Measurements from ENCODE around the gene SMIM41.

Gene SMIM41

GRCh38 chr12:52078276-52078675, 1.2 kb upstream of the SMIM41 start:
- Histone ChIP-seq H3K36me3 (ENCODE audit: insufficient read depth, insufficient read length, low read length) (peaks cover 70% of the 10 kb centered on the region), H3K27me3 (ENCODE audit: insufficient read depth, insufficient read length) (no peaks in the 10 kb centered on the region), H3K9ac (ENCODE audit: insufficient read length, low read depth) (no peak overlapping the region), H3K4me3 (ENCODE audit: insufficient read length, low read depth) (no peak overlapping the region), H3K9me3 (ENCODE audit: insufficient read depth, low read length) (no peaks in the 10 kb centered on the region), H3K4me1 (ENCODE audit: insufficient read depth, insufficient read length) (peaks cover 24% of the 10 kb centered on the region)
- no peak for DNase-seq (ENCODE audit: low read depth, low spot score)
- no peak for TF ChIP-seq ZNF274 (IDR thresholded peaks at IDR 0.05; ENCODE audit: low read depth, low read length)
- TF ChIP-seq SUZ12 (IDR thresholded peaks at IDR 0.05; ENCODE audit: extremely low read depth, insufficient read depth, insufficient read length) = no peak
- no peak for TF ChIP-seq YY1 (IDR thresholded peaks at IDR 0.05; ENCODE audit: insufficient read depth, insufficient read length)

DNA sequence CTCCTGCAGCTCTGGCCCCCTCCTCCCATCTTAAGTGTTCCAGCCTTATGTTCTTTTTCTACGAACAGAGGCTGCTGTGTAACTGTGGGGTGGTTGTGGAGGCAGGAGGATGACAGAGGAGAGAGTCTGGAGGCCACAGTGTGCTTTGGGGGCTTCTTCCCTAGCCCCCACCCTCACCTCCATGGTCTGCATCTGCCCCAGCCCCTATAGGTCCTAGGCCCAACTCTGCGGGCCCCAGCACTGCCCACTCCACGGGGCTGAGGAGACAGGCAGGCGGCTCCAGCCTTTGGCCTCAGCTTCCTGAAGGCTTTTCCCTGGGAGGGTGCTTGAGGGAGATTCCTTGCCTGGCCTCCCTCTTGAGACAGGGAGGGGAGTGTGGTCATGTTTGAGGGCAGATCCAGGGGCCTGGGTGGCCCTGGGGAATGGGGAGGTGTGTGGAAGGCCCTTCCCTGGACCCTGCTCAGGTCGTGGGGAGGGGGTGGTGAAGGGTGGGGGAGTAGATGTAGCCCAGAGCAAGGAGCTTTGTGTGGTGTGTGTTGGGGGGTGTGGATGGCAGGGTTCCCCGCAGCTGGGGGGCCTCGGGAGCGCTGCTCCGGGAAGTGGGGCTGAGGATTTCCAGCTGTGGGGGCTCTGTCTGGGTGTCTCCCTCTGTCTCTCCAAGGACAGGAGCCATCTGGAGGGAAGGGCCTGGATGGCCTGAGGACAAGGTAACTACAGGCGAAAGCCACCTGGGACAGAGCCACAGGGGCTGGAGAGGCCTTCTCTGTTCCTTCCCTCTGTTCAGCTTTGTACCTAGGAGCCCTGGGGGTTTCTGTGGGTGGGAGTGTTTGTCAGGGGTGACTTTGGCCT, 1.1 kb downstream of the SMIM41 start:
- Histone ChIP-seq H3K4me1 (ENCODE audit: insufficient read depth, insufficient read length) (peaks cover 25% of the 10 kb centered on the region), H3K4me3 (ENCODE audit: insufficient read length, low read depth) (no peak overlapping the region), H3K9me3 (ENCODE audit: insufficient read depth, low read length) (no peaks in the 10 kb centered on the region), H3K9ac (ENCODE audit: insufficient read length, low read depth) (peak overlapping the region; percentile 36), H3K36me3 (ENCODE audit: insufficient read depth, insufficient read length, low read length) (peaks cover 46% of the 10 kb centered on the region), H3K27me3 (ENCODE audit: insufficient read depth, insufficient read length) (no peaks in the 10 kb centered on the region)
- no peak for TF ChIP-seq YY1 (IDR thresholded peaks at IDR 0.05; ENCODE audit: insufficient read depth, insufficient read length)
- no peak for TF ChIP-seq SUZ12 (IDR thresholded peaks at IDR 0.05; ENCODE audit: extremely low read depth, insufficient read depth, insufficient read length)
- no peak for TF ChIP-seq ZNF274 (IDR thresholded peaks at IDR 0.05; ENCODE audit: low read depth, low read length)
- DNase-seq (ENCODE audit: low read depth, low spot score) = no peak

DNA sequence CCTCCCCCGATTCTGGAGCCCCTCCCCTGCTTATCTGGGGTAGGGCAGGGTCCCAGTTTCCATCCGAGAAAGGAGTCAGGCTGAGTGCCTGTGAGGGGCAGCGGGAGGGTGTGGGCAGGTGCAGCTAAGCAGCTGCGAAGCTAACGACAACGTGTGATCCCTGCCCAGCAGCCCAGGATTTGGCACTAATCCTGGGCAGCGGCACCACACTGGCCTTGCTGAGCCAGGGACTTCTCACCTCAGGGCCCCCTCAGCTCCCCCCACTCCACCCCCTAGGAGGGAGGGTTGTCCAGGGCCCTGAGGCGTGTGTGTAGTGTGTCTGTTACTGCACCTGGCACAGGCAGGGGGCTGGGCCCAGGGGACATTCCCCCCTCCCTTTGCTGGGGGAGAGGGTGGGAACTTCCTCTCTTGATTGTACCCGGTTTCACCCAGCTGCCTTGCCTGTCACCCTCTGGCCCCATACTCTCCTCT, 1.8 kb downstream of the SMIM41 start:
- Histone ChIP-seq H3K27me3 (ENCODE audit: insufficient read depth, insufficient read length) (no peaks in the 10 kb centered on the region), H3K9ac (ENCODE audit: insufficient read length, low read depth) (peak overlapping the region; percentile 61), H3K4me1 (ENCODE audit: insufficient read depth, insufficient read length) (peaks cover 25% of the 10 kb centered on the region), H3K4me3 (ENCODE audit: insufficient read length, low read depth) (no peak overlapping the region), H3K9me3 (ENCODE audit: insufficient read depth, low read length) (no peaks in the 10 kb centered on the region), H3K36me3 (ENCODE audit: insufficient read depth, insufficient read length, low read length) (peaks cover 40% of the 10 kb centered on the region)
- no peak for DNase-seq (ENCODE audit: low read depth, low spot score)
- TF ChIP-seq YY1 (IDR thresholded peaks at IDR 0.05; ENCODE audit: insufficient read depth, insufficient read length) (no peak), SUZ12 (IDR thresholded peaks at IDR 0.05; ENCODE audit: extremely low read depth, insufficient read depth, insufficient read length) (no peak), ZNF274 (IDR thresholded peaks at IDR 0.05; ENCODE audit: low read depth, low read length) (no peak)

- H3K9me3 ChIP-seq (ENCODE audit: insufficient read depth, low read length) = no peaks in the 10 kb centered on the region
- TF ChIP-seq ZNF274 (IDR thresholded peaks at IDR 0.05; ENCODE audit: low read depth, low read length) (no peak), YY1 (IDR thresholded peaks at IDR 0.05; ENCODE audit: insufficient read depth, insufficient read length) (no peak), SUZ12 (IDR thresholded peaks at IDR 0.05; ENCODE audit: extremely low read depth, insufficient read depth, insufficient read length) (no peak)
- H3K36me3 ChIP-seq (ENCODE audit: insufficient read depth, insufficient read length, low read length) = peaks cover 31% of the 10 kb centered on the region
- peaks cover 29% of the 10 kb centered on the region for H3K4me1 ChIP-seq (ENCODE audit: insufficient read depth, insufficient read length)
- no peak for DNase-seq (ENCODE audit: low read depth, low spot score)
- no peaks in the 10 kb centered on the region for H3K27me3 ChIP-seq (ENCODE audit: insufficient read depth, insufficient read length)
- no peak overlapping the region for H3K4me3 ChIP-seq (ENCODE audit: insufficient read length, low read depth)
- H3K9ac ChIP-seq (ENCODE audit: insufficient read length, low read depth) = peak overlapping the region; percentile 61
Measured at GRCh38 chr12:52082026-52082668, 2.6 kb downstream of the SMIM41 start.

GRCh38 chr12:52082669-52082987, 3.1 kb downstream of the SMIM41 start:
- H3K9me3 ChIP-seq (ENCODE audit: insufficient read depth, low read length) = no peaks in the 10 kb centered on the region
- H3K9ac ChIP-seq (ENCODE audit: insufficient read length, low read depth) = peak overlapping the region; percentile 57

DNA sequence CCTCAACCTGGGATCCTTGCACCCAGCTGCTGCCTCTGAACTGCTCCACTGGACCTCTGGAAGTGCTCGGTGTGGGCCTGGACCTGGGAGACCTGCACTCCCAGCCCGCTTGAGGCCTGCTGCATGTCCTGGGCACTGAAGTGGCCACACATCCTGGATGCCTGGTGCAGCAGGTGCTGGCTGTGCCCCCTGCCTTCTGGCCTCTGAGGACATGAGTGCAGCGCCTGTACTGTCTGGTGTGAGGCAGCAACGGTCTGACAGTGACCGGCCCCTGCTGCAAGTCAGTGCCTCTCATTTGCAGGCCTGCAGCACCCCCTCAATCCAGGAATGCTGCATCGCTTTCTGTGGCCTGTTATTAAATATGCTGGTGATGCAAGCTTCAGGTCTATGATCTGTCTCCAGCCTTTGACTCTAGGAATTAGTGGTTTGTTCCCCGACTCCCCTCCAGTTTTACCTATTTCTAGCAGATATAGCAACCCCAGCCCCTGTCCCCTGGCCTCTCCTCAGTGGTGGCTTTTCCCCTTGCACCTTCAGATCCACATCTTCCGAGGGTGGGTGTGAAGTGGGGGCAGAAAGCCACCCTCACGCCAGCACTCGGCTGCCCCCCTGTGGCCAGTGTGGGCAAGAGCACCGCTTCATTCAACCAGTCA, 3.6 kb downstream of the SMIM41 start:
- peak overlapping the region; percentile 57 for H3K9ac ChIP-seq (ENCODE audit: insufficient read length, low read depth)
- H3K4me1 ChIP-seq (ENCODE audit: insufficient read depth, insufficient read length) = peaks cover 31% of the 10 kb centered on the region
- no peak overlapping the region for H3K4me3 ChIP-seq (ENCODE audit: insufficient read length, low read depth)
- no peak for DNase-seq (ENCODE audit: low read depth, low spot score)
- H3K27me3 ChIP-seq (ENCODE audit: insufficient read depth, insufficient read length) = no peaks in the 10 kb centered on the region
- TF ChIP-seq SUZ12 (IDR thresholded peaks at IDR 0.05; ENCODE audit: extremely low read depth, insufficient read depth, insufficient read length) (no peak), YY1 (IDR thresholded peaks at IDR 0.05; ENCODE audit: insufficient read depth, insufficient read length) (no peak), ZNF274 (IDR thresholded peaks at IDR 0.05; ENCODE audit: low read depth, low read length) (no peak)
- H3K9me3 ChIP-seq (ENCODE audit: insufficient read depth, low read length) = no peaks in the 10 kb centered on the region
- H3K36me3 ChIP-seq (ENCODE audit: insufficient read depth, insufficient read length, low read length) = peaks cover 22% of the 10 kb centered on the region

More at GRCh38 chr12:52082669-52082987, 3.1 kb downstream of the SMIM41 start:
- Histone ChIP-seq H3K4me3 (ENCODE audit: insufficient read length, low read depth) (no peak overlapping the region), H3K36me3 (ENCODE audit: insufficient read depth, insufficient read length, low read length) (peaks cover 27% of the 10 kb centered on the region), H3K4me1 (ENCODE audit: insufficient read depth, insufficient read length) (peaks cover 31% of the 10 kb centered on the region), H3K27me3 (ENCODE audit: insufficient read depth, insufficient read length) (no peaks in the 10 kb centered on the region)
- DNase-seq (ENCODE audit: low read depth, low spot score) = no peak
- no peak for TF ChIP-seq ZNF274 (IDR thresholded peaks at IDR 0.05; ENCODE audit: low read depth, low read length)
- TF ChIP-seq YY1 (IDR thresholded peaks at IDR 0.05; ENCODE audit: insufficient read depth, insufficient read length) = no peak
- TF ChIP-seq SUZ12 (IDR thresholded peaks at IDR 0.05; ENCODE audit: extremely low read depth, insufficient read depth, insufficient read length) = no peak

- no peak for DNase-seq (ENCODE audit: low read depth, low spot score)
- no peak overlapping the region for H3K9ac ChIP-seq (ENCODE audit: insufficient read length, low read depth)
- no peak for TF ChIP-seq YY1 (IDR thresholded peaks at IDR 0.05; ENCODE audit: insufficient read depth, insufficient read length)
- no peak for TF ChIP-seq SUZ12 (IDR thresholded peaks at IDR 0.05; ENCODE audit: extremely low read depth, insufficient read depth, insufficient read length)
- no peak for TF ChIP-seq ZNF274 (IDR thresholded peaks at IDR 0.05; ENCODE audit: low read depth, low read length)
- H3K27me3 ChIP-seq (ENCODE audit: insufficient read depth, insufficient read length) = no peaks in the 10 kb centered on the region
- no peak overlapping the region for H3K4me3 ChIP-seq (ENCODE audit: insufficient read length, low read depth)
- peaks cover 31% of the 10 kb centered on the region for H3K4me1 ChIP-seq (ENCODE audit: insufficient read depth, insufficient read length)
- H3K36me3 ChIP-seq (ENCODE audit: insufficient read depth, insufficient read length, low read length) = peaks cover 17% of the 10 kb centered on the region
- no peaks in the 10 kb centered on the region for H3K9me3 ChIP-seq (ENCODE audit: insufficient read depth, low read length)
Measured at GRCh38 chr12:52083638-52083996, 4.1 kb downstream of the SMIM41 start.
